ENCODE results near the gene DNAH5. TPM values are rescaled to one million over a fixed set of nuclear protein-coding genes. Genes with fewer than 3 reads are reported as not detected.

The DNAH5 gene
- total RNA-seq, 6 donors from 2014 or later, result 5.0 to 47.3 (median 10.7) TPM

- 45 to 76% methylated on average over 3 of the region's 3 CpGs for WGBS, 2 donors
- no peak overlapping the region for H3K27ac ChIP-seq
- TF ChIP-seq, protein P1, sequence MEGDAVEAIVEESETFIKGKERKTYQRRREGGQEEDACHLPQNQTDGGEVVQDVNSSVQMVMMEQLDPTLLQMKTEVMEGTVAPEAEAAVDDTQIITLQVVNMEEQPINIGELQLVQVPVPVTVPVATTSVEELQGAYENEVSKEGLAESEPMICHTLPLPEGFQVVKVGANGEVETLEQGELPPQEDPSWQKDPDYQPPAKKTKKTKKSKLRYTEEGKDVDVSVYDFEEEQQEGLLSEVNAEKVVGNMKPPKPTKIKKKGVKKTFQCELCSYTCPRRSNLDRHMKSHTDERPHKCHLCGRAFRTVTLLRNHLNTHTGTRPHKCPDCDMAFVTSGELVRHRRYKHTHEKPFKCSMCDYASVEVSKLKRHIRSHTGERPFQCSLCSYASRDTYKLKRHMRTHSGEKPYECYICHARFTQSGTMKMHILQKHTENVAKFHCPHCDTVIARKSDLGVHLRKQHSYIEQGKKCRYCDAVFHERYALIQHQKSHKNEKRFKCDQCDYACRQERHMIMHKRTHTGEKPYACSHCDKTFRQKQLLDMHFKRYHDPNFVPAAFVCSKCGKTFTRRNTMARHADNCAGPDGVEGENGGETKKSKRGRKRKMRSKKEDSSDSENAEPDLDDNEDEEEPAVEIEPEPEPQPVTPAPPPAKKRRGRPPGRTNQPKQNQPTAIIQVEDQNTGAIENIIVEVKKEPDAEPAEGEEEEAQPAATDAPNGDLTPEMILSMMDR (IDR thresholded peaks at IDR 0.05), result no peak
- no peaks in the 10 kb centered on the region for H3K27me3 ChIP-seq
- H3K9me3 ChIP-seq, result no peaks in the 10 kb centered on the region
- DNase-seq (no peak), ATAC-seq (ENCODE audit: low FRiP score in 2 of 2) (no peak)
- no peak overlapping the region for H3K4me3 ChIP-seq
- H3K36me3 ChIP-seq, result no peaks in the 10 kb centered on the region
- no peaks in the 10 kb centered on the region for H3K4me1 ChIP-seq
Measured at GRCh38 chr5:13941468-13941867, 3.0 kb downstream of the DNAH5 start.

DNA sequence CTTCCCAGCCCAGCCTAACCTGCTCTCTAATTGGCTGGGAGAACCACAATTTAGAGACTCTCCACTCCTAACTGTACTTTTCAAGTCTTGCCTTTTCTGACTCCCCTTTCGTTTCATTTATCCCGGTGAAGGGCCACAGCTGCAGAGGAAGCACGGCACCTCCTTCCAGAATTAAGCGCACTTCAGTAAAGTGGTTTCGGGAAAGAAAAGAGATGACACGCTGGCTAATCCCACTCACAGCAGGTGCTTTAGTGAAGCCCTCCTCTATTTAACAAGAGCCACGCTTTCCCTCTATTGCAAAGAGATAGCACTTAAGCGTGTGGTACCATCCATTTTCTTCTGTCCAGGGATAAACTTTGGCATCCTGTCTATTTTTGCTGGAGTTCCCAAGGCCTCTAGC, 4.8 kb downstream of the DNAH5 start:
- Histone ChIP-seq H3K4me1 (no peaks in the 10 kb centered on the region), H3K27ac (no peak overlapping the region), H3K9me3 (peaks cover 0 to under 1% (median 0%) of the 10 kb centered on the region in 4 donors), H3K4me3 (no peak overlapping the region), H3K36me3 (no peaks in the 10 kb centered on the region), H3K27me3 (no peaks in the 10 kb centered on the region)
- DNase-seq (no peak), ATAC-seq (ENCODE audit: low FRiP score in 2 of 2) (no peak)
- TF ChIP-seq, protein P1 (IDR thresholded peaks at IDR 0.05), result no peak
- TF ChIP-seq EP300 (IDR thresholded peaks at IDR 0.05), result no peak
- WGBS, 2 donors, result 64 to 67% methylated on average over 8 of the region's 8 CpGs

DNA sequence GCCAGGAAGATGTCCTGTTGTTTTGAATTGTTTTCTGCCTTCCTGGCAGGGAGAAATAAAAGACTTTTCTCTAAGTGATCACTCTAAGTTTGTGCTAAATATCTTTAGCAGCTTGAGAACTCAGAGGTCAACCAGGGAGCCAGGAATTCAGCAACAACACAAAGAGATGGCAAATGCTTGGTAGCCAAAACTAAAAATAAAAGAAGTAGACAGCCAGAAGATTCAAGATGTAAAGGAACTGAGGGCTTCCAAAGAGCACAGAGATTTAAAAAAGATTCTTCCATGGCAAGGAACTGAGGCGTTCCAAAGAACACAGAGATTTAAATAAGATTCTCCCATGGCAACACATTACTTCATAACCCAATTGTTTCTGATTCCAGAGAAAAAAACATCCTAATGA, 9.6 kb downstream of the DNAH5 start:
- DNase-seq (no peak), ATAC-seq (ENCODE audit: low FRiP score in 2 of 2) (no peak)
- Histone ChIP-seq H3K9me3 (peaks cover 0 to 10% (median 6%) of the 10 kb centered on the region in 4 donors), H3K36me3 (no peaks in the 10 kb centered on the region), H3K27me3 (no peaks in the 10 kb centered on the region), H3K27ac (no peak overlapping the region), H3K4me1 (no peaks in the 10 kb centered on the region), H3K4me3 (no peak overlapping the region)
- TF ChIP-seq POLR2AphosphoS5 (IDR thresholded peaks at IDR 0.05) (no peak), POLR2A (IDR thresholded peaks at IDR 0.05) (no peak), EP300 (IDR thresholded peaks at IDR 0.05) (no peak)
- TF ChIP-seq, protein P1 (IDR thresholded peaks at IDR 0.05), result no peak
- 65 to 69% methylated on average over 1 of the region's 1 CpG for WGBS, 2 donors

GRCh38 chr5:13934125-13934524, 10.4 kb downstream of the DNAH5 start:
- TF ChIP-seq, protein P1 (IDR thresholded peaks at IDR 0.05), result no peak
- TF ChIP-seq POLR2AphosphoS5 (IDR thresholded peaks at IDR 0.05) (no peak), EP300 (IDR thresholded peaks at IDR 0.05) (no peak), POLR2A (IDR thresholded peaks at IDR 0.05) (no peak)
- ATAC-seq (ENCODE audit: low FRiP score in 2 of 2) (no peak), DNase-seq (no peak)
- H3K27me3 ChIP-seq, result no peaks in the 10 kb centered on the region
- 83% methylated on average over 2 of the region's 2 CpGs for WGBS, 2 donors
- no peaks in the 10 kb centered on the region for H3K4me1 ChIP-seq
- peaks cover 0 to 10% (median 6%) of the 10 kb centered on the region in 4 donors for H3K9me3 ChIP-seq
- H3K27ac ChIP-seq, result no peak overlapping the region
- no peak overlapping the region for H3K4me3 ChIP-seq
- H3K36me3 ChIP-seq, result no peaks in the 10 kb centered on the region

GRCh38 chr5:13932561-13932960, 11.9 kb downstream of the DNAH5 start:
- Histone ChIP-seq H3K4me1 (no peaks in the 10 kb centered on the region), H3K27me3 (no peaks in the 10 kb centered on the region), H3K9me3 (peaks cover 0 to 10% (median 6%) of the 10 kb centered on the region in 4 donors), H3K36me3 (no peaks in the 10 kb centered on the region), H3K27ac (no peak overlapping the region), H3K4me3 (no peak overlapping the region)
- TF ChIP-seq, protein P1 (IDR thresholded peaks at IDR 0.05), result no peak
- TF ChIP-seq POLR2A (IDR thresholded peaks at IDR 0.05) (no peak), POLR2AphosphoS5 (IDR thresholded peaks at IDR 0.05) (no peak), EP300 (IDR thresholded peaks at IDR 0.05) (no peak)
- 87 to 99% methylated on average over 2 to 3 of the region's 3 CpGs for WGBS, 2 donors
- ATAC-seq (ENCODE audit: low FRiP score in 2 of 2) (no peak), DNase-seq (no peak)
